Measurements from ENCODE around the gene MARK3. TPM values are rescaled to one million over a fixed set of nuclear protein-coding genes. Genes with fewer than 3 reads are reported as not detected.

The MARK3 gene
- total and polyA plus RNA-seq, 2 of the 13 experiments (the other 11 are each of a cell fraction or from before 2014, with no cell fraction given) = 47.7 to 56.6 TPM

- WGBS (ENCODE audit: low lambda C conversion rate) = 93% methylated on average over 2 of the region's 2 CpGs
- Histone ChIP-seq H3K36me3 (replicated peaks in 1 of 2; ENCODE audit: control insufficient read depth in 1 of 2, insufficient read depth in 2 of 2, low read length in 2 of 2) (no peaks in the 10 kb centered on the region), H3K79me2 (ENCODE audit: insufficient read depth, low read length) (peaks cover 92% of the 10 kb centered on the region), H3K27ac (ENCODE audit: extremely low read length, insufficient read depth, low read length) (no peak overlapping the region), H4K20me1 (ENCODE audit: insufficient read depth, low read length) (peaks cover 62% of the 10 kb centered on the region), H3K4me3 (replicated peaks in 1 of 3; ENCODE audit: insufficient read depth in 1 of 3, low read depth in 2 of 3, low read length in 3 of 3) (no peak overlapping the region), H3K4me2 (ENCODE audit: low read depth, low read length) (no peak overlapping the region), H3K4me1 (ENCODE audit: insufficient read depth, low read length) (peaks cover 45% of the 10 kb centered on the region), H2AFZ (ENCODE audit: low read length) (no peak overlapping the region), H3K27me3 (ENCODE audit: control insufficient read depth in 1 of 2, insufficient read depth in 2 of 2, low read length in 2 of 2) (no peaks in the 10 kb centered on the region), H3K9ac (ENCODE audit: insufficient read depth, low read depth, low read length) (no peak overlapping the region), H3K9me3 (ENCODE audit: low read length) (no peaks in the 10 kb centered on the region)
- ATAC-seq (no peak), DNase-seq (ENCODE audit: low spot score) (no peak), FAIRE-seq (no peak)
- ChIA-PET CTCF (ENCODE audit: low intra/inter-chr PET ratio, low total read pairs) (no interaction called here), POLR2A (no interaction called here)
- in situ Hi-C loops (cut with HindIII; ENCODE audit: extremely low pct_ligation_motif_present, low pct_unique_long_range_greater_than_20kb) (no loop called here), intact Hi-C loops (cut with micrococcal nuclease; ENCODE audit: unreplicated experiment) (no loop called here)
- BruUV-seq (replicated peaks) = no TSS peak
- TF ChIP-seq ZNF234 (CRISPR knock-in tag; conservative IDR thresholded peaks at IDR 0.05) = no peak
- TF ChIP-seq TMF1 (CRISPR knock-in tag; IDR thresholded peaks at IDR 0.05; ENCODE audit: low read depth) = no peak
- no peak for TF ChIP-seq PCBP2 (optimal IDR thresholded peaks at IDR 0.05; ENCODE audit: low read depth, low read length, poor library complexity, severe bottlenecking)
- no peak for TF ChIP-seq ZNF180 (CRISPR knock-in tag; IDR thresholded peaks at IDR 0.05; ENCODE audit: borderline replicate concordance, low read depth)
- no peak for TF ChIP-seq XBP1 (CRISPR knock-in tag; IDR thresholded peaks at IDR 0.05)
These were observed 10.0 kb downstream of the MARK3 start for GRCh38 chr14:103395244-103395643.

- Histone ChIP-seq H3K9me3 (ENCODE audit: low read length) (no peaks in the 10 kb centered on the region), H3K79me2 (ENCODE audit: insufficient read depth, low read length) (peaks cover 94% of the 10 kb centered on the region), H3K9ac (ENCODE audit: insufficient read depth, low read depth, low read length) (no peak overlapping the region), H4K20me1 (ENCODE audit: insufficient read depth, low read length) (peaks cover 54% of the 10 kb centered on the region), H3K27ac (ENCODE audit: extremely low read length, insufficient read depth, low read length) (no peak overlapping the region), H3K27me3 (ENCODE audit: control insufficient read depth in 1 of 2, insufficient read depth in 2 of 2, low read length in 2 of 2) (no peaks in the 10 kb centered on the region), H3K4me1 (ENCODE audit: insufficient read depth, low read length) (peaks cover 36% of the 10 kb centered on the region), H3K4me2 (ENCODE audit: low read depth, low read length) (no peak overlapping the region), H2AFZ (ENCODE audit: low read length) (no peak overlapping the region), H3K36me3 (replicated peaks in 1 of 2; ENCODE audit: control insufficient read depth in 1 of 2, insufficient read depth in 2 of 2, low read length in 2 of 2) (no peaks in the 10 kb centered on the region), H3K4me3 (replicated peaks in 1 of 3; ENCODE audit: insufficient read depth in 1 of 3, low read depth in 2 of 3, low read length in 3 of 3) (no peak overlapping the region)
- ChIA-PET CTCF (ENCODE audit: low intra/inter-chr PET ratio, low total read pairs) (no interaction called here), POLR2A (no interaction called here)
- BruUV-seq (replicated peaks) = no TSS peak
- 98% methylated on average over 2 of the region's 2 CpGs for WGBS (ENCODE audit: low lambda C conversion rate)
- DNase-seq (ENCODE audit: low spot score) (no peak), FAIRE-seq (no peak), ATAC-seq (no peak)
- in situ Hi-C loops (cut with HindIII; ENCODE audit: extremely low pct_ligation_motif_present, low pct_unique_long_range_greater_than_20kb) = no loop called here
- intact Hi-C loops (cut with micrococcal nuclease; ENCODE audit: unreplicated experiment) = no loop called here
- TF ChIP-seq ZZZ3 (CRISPR knock-in tag; IDR thresholded peaks at IDR 0.05; ENCODE audit: borderline replicate concordance) (no peak), ZNF547 (CRISPR knock-in tag; IDR thresholded peaks at IDR 0.05) (no peak), GPBP1L1 (CRISPR knock-in tag; IDR thresholded peaks at IDR 0.05) (no peak), EED (CRISPR knock-in tag; IDR thresholded peaks at IDR 0.05) (no peak), ZNF766 (CRISPR knock-in tag; IDR thresholded peaks at IDR 0.05; ENCODE audit: borderline replicate concordance) (no peak), THAP9 (CRISPR knock-in tag; IDR thresholded peaks at IDR 0.05; ENCODE audit: borderline replicate concordance) (no peak), ZNF672 (CRISPR knock-in tag; IDR thresholded peaks at IDR 0.05) (no peak), SOX6 (IDR thresholded peaks at IDR 0.05) (no peak), SOX6 (CRISPR knock-in tag; IDR thresholded peaks at IDR 0.05) (no peak), FOSL1 (CRISPR knock-in tag; IDR thresholded peaks at IDR 0.05; ENCODE audit: borderline replicate concordance) (no peak), HMG20A (CRISPR knock-in tag; IDR thresholded peaks at IDR 0.05; ENCODE audit: borderline replicate concordance) (no peak)
These were observed 11.2 kb downstream of the MARK3 start for GRCh38 chr14:103396463-103396862.
